CD4-positive, alpha-beta T cell treated with Interleukin-6 for 4 hours (primary cell): ENCODE measurements around the gene EML3.
"Not testable (repeated sequence)": the region's sequence is repeated elsewhere in the genome, so short reads cannot be mapped to it uniquely, and the experiment has no call there.

Experiments used
- DNase-seq: peaks from one replicate; pipeline ENCODE4 v3.0.0-alpha.2; 2020; ENCODE audit warnings: mixed read lengths

The EML3 gene

GRCh38 chr11:62612366-62613290 is at the start of gene EML3, which contains the start of gene ROM1:
TSS of gene EML3 (minus strand) at chr11:62612775. CDS start at chr11:62612457, 318 bp downstream.
TSS of gene ROM1 (plus strand) at chr11:62613257. CDS start at chr11:62613282, 25 bp downstream.
- DNase-seq, result peak; percentile 95

GRCh38 chr11:62656796-62657429 is 44.3 kb upstream of the EML3 start:
- DNase-seq, result no peak

- no peak for DNase-seq
These were observed 41.7 kb upstream of the EML3 start for GRCh38 chr11:62654297-62654696.

GRCh38 chr11:62652161-62653006 is 39.8 kb upstream of the EML3 start:
- DNase-seq, result peak; percentile 57

- DNase-seq, result not testable (repeated sequence)
These were observed 37.7 kb upstream of the EML3 start for GRCh38 chr11:62650283-62650682.

GRCh38 chr11:62649486-62649885 is 36.9 kb upstream of the EML3 start:
- no peak for DNase-seq

- DNase-seq, result no peak
These were observed 36.4 kb upstream of the EML3 start for GRCh38 chr11:62648967-62649364.

- DNase-seq, result no peak
These were observed 35.8 kb upstream of the EML3 start for GRCh38 chr11:62648185-62648966.

- no peak for DNase-seq
These were observed 35.0 kb upstream of the EML3 start for GRCh38 chr11:62647609-62648005.

GRCh38 chr11:62646825-62647608 is 34.4 kb upstream of the EML3 start:
- DNase-seq, result no peak

- peak; percentile 100 for DNase-seq
These were observed 33.6 kb upstream of the EML3 start, which contains the start of gene GANAB for GRCh38 chr11:62645946-62646824. TSS of gene GANAB (minus strand) at chr11:62646613. CDS start at chr11:62646599, 14 bp downstream.

- DNase-seq, result no peak
These were observed 33.0 kb upstream of the EML3 start for GRCh38 chr11:62645671-62645945.

GRCh38 chr11:62644220-62644619 is 31.6 kb upstream of the EML3 start:
- DNase-seq, result no peak

- no peak for DNase-seq
These were observed 19.9 kb upstream of the EML3 start for GRCh38 chr11:62632492-62632891.

GRCh38 chr11:62627713-62628112 is 15.1 kb upstream of the EML3 start:
- DNase-seq, result no peak

GRCh38 chr11:62622476-62623089 is 10.0 kb upstream of the EML3 start:
- DNase-seq, result no peak

- peak; percentile 97 for DNase-seq
These were observed 9.2 kb upstream of the EML3 start, which contains the start of gene B3GAT3 for GRCh38 chr11:62621567-62622470. TSS of gene B3GAT3 (minus strand) at chr11:62621986. CDS start at chr11:62621947, 39 bp downstream.

GRCh38 chr11:62621027-62621566 is 8.5 kb upstream of the EML3 start:
- no peak for DNase-seq
